ENCODE data around the gene KRT27. TPM values are rescaled to one million over a fixed set of nuclear protein-coding genes. Genes with fewer than 3 reads are reported as not detected.

KRT27 gene
- total and polyA plus RNA-seq, 9 of the 15 experiments (the other 6 are each of a cell fraction or from before 2014, with no cell fraction given), result 0.10 TPM; not detected in 8

DNA sequence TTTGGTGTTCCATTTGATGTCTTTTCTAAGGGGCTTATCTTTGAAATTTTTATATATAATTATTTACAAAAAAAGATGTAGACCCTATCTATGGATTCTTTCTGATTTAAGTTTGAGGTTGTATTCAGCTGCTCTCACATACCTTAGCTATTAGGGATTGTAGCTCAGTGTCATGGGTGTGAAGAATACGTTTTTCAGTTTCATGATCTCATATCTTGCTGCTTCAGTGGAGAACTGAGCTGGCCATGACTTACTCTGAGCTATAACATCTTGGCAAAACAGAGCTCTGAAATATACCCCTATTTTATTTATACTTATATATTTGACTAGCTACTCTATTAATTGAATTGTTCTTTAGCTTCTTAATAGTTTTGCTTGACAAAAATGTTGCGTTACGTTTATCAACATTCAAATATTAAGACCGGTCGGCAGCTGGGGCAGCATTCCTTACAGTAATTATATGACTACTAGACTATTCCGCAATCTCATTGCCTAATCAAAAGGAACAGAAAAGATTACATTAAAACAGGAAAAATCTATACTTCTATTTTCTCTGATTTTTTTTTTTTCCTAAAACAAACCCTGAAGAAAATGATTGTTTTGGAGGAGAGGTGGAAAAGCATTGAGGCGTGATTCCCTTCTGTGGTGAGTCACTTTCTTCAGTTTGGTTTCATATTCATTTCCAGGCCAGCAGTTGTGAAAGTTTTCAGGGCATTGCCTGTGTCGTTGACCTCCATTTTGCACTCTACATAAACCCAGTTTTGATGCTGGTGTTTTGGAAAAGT lies 54.7 kb downstream of the KRT27 start:
- Histone ChIP-seq H3K9me1 (ENCODE audit: control insufficient read depth, insufficient read depth, low read length) (no peaks in the 10 kb centered on the region), H2AFZ (ENCODE audit: low read depth, low read length) (no peak overlapping the region), H3K4me2 (ENCODE audit: insufficient read depth, low read length) (no peak overlapping the region), H3K4me3 (no peak overlapping the region), H3K9me3 (replicated peaks; ENCODE audit: control insufficient read depth, insufficient read depth, low read depth, low read length) (no peaks in the 10 kb centered on the region), H3K27ac (ENCODE audit: extremely low read depth, low read depth, low read length) (no peak overlapping the region), H3K79me2 (ENCODE audit: control insufficient read depth, insufficient read depth, low read length) (no peaks in the 10 kb centered on the region), H3K9ac (ENCODE audit: insufficient read depth in 1 of 2, low read depth in 2 of 2, low read length in 2 of 2) (no peak overlapping the region), H4K20me1 (replicated peaks; ENCODE audit: control insufficient read depth, insufficient read depth, low read length) (no peaks in the 10 kb centered on the region), H3K36me3 (ENCODE audit: control insufficient read depth, insufficient read depth, low read length) (no peaks in the 10 kb centered on the region), H3K27me3 (ENCODE audit: control insufficient read depth in 2 of 2, insufficient read depth in 2 of 2, low read length in 2 of 2) (0 out of 5 replicates have a peak, but pooled peaks cover 0 to 4% of the 10 kb centered on the region in 2 experiments), H3K4me1 (replicated peaks in 1 of 2; ENCODE audit: control insufficient read depth in 2 of 2, insufficient read depth in 2 of 2, low read length in 2 of 2) (no peaks in the 10 kb centered on the region)
- FAIRE-seq (no peak), DNase-seq (ENCODE audit: extremely low read depth in 1 of 4, low spot score in 3 of 4) (no peak), ATAC-seq (no peak)
- no peak for TF ChIP-seq CEBPG (CRISPR knock-in tag; IDR thresholded peaks at IDR 0.05)
- peak; percentile 28 to 57; a peak in 2 of 4 replicates for TF ChIP-seq CEBPG (tag; conservative IDR thresholded peaks at IDR 0.05 in 1 of 2, IDR thresholded peaks at IDR 0.05 in 1 of 2)
- no peak for TF ChIP-seq MTF1 (CRISPR knock-in tag; IDR thresholded peaks at IDR 0.05; ENCODE audit: borderline replicate concordance)
- TF ChIP-seq TAL1 (IDR thresholded peaks at IDR 0.05), result no peak
- TF ChIP-seq ZNF584 (CRISPR knock-in tag; IDR thresholded peaks at IDR 0.05; ENCODE audit: low read depth), result 0 out of 2 replicates have a peak, but pooled peaks have one; percentile 35
- no peak for TF ChIP-seq TAF15 (IDR thresholded peaks at IDR 0.05; ENCODE audit: low read depth, low read length)
- in situ Hi-C loops (cut with MboI), result no loop called here
- no TSS peak for BruUV-seq (replicated peaks)
- POLR2A ChIA-PET, result interaction anchor here (0.6 to 1.0 kb wide), 3 partner anchors 13 to 18 kb away, joined by 3 to 4 read pairs (median 3); no protein-coding TSS in a partner anchor
- WGBS (ENCODE audit: insufficient coverage, low coverage, missing lambda C conversion rate), result 25% methylated on average over 8 of the region's 8 CpGs
- CTCF ChIA-PET (ENCODE audit: low intra/inter-chr PET ratio), result no interaction called here
- intact Hi-C loops (cut with micrococcal nuclease), result no loop called here

All from K562 (cell line).